Thoracic aorta (tissue), 2 donors: ENCODE measurements around the gene LACTB. TPM values are rescaled to one million over a fixed set of nuclear protein-coding genes. Genes with fewer than 3 reads are reported as not detected.

Experiments used
- ATAC-seq: fragments of 150-250 bp; one replicate; pipeline ENCODE4 v1.8.0; 2017; ENCODE audit warnings: low read depth; ENCODE audit not compliant: insufficient number of reproducible peaks, low FRiP score
- DNase-seq: peaks from one replicate; pipeline ENCODE4 v3.0.0-alpha.2; 2020; ENCODE audit warnings: low spot score
- H3K27ac ChIP-seq, 2 donors: fragments of 200-600 bp; sonication (generic); 1 replicate in 1 of 2; 2 replicates in 1 of 2; pipeline ENCODE4 v1.5.1; 2016; ENCODE audit warnings: mild to moderate bottlenecking in 2 of 2, moderate library complexity in 2 of 2
- H3K27me3 ChIP-seq: fragments of 200-600 bp; sonication (generic); replicated peaks from 2 replicates; pipeline ENCODE4 v1.6.0; 2016; ENCODE audit warnings: mild to moderate bottlenecking; ENCODE audit not compliant: insufficient read depth
- H3K36me3 ChIP-seq: fragments of 200-600 bp; sonication (generic); one replicate; pipeline ENCODE4 v1.5.1; 2016
- H3K4me1 ChIP-seq, 2 donors: fragments of 200-600 bp; sonication (generic); 1 replicate in 1 of 2; 2 replicates in 1 of 2; pipeline versions ENCODE4 v1.5.1 to v1.6.0; 2016; ENCODE audit warnings: low read depth in 2 of 2, mild to moderate bottlenecking in 1 of 2; ENCODE audit not compliant: control insufficient read depth in 1 of 2
- H3K4me3 ChIP-seq: fragments of 200-600 bp; sonication (generic); 2 replicates; pipeline ENCODE4 v1.5.1; 2016; ENCODE audit warnings: mild to moderate bottlenecking
- H3K9me3 ChIP-seq: fragments of 200-600 bp; sonication (generic); 2 replicates; pipeline ENCODE4 v1.5.1; 2016
- CTCF ChIP-seq: fragments of 200-600 bp; sonication (generic); IDR thresholded peaks from one replicate; pipeline ENCODE4 v1.5.1; 2019; ENCODE audit warnings: antibody characterized with exemption
- total RNA-seq, 2 donors: library from RNA; depleted of rRNA; stranded (reverse); fragments of >200 nt; gene quantifications; one replicate each; pipeline versions ENCODE4 v1.1.0 to v1.2.3, GENCODE V29; 2016

Gene LACTB
- total RNA-seq, 2 donors from 2014 or later: 11.6 to 22.4 TPM

- Histone ChIP-seq H3K4me1 (peaks cover 0 to 15% of the 10 kb centered on the region in 2 donors), H3K9me3 (no peaks in the 10 kb centered on the region), H3K4me3 (no peak overlapping the region), H3K27me3 (no peaks in the 10 kb centered on the region), H3K27ac (no peak overlapping the region), H3K36me3 (no peaks in the 10 kb centered on the region)
- ATAC-seq: no peak
- DNase-seq: no peak
- TF ChIP-seq CTCF: no peak
Observed at GRCh38 chr15:63140936-63141335, 19.3 kb downstream of the LACTB start.

GRCh38 chr15:63145426-63145825 lies 23.8 kb downstream of the LACTB start:
- Histone ChIP-seq H3K9me3 (no peaks in the 10 kb centered on the region), H3K4me3 (no peak overlapping the region), H3K4me1 (peaks cover 0 to 4% of the 10 kb centered on the region in 2 donors), H3K27ac (no peak overlapping the region), H3K36me3 (peaks cover 4% of the 10 kb centered on the region), H3K27me3 (no peaks in the 10 kb centered on the region)
- TF ChIP-seq CTCF: no peak
- DNase-seq (no peak), ATAC-seq (no peak)

- ATAC-seq (no peak), DNase-seq (no peak)
- Histone ChIP-seq H3K4me3 (no peak overlapping the region), H3K27me3 (no peaks in the 10 kb centered on the region), H3K36me3 (peaks cover 11% of the 10 kb centered on the region), H3K9me3 (no peaks in the 10 kb centered on the region), H3K4me1 (peaks cover 0 to 6% of the 10 kb centered on the region in 2 donors), H3K27ac (no peak overlapping the region)
- no peak for TF ChIP-seq CTCF
Observed at GRCh38 chr15:63146684-63147083, 25.0 kb downstream of the LACTB start.

- Histone ChIP-seq H3K27me3 (no peaks in the 10 kb centered on the region), H3K4me1 (peaks cover 17 to 27% of the 10 kb centered on the region in 2 donors), H3K9me3 (no peaks in the 10 kb centered on the region), H3K4me3 (no peak overlapping the region), H3K36me3 (peaks cover 25% of the 10 kb centered on the region), H3K27ac (no peak overlapping the region)
- ATAC-seq (no peak), DNase-seq (no peak)
- no peak for TF ChIP-seq CTCF
Observed at GRCh38 chr15:63151665-63152064, 30.0 kb downstream of the LACTB start.

GRCh38 chr15:63155486-63155885 lies 33.8 kb downstream of the LACTB start:
- no peak for TF ChIP-seq CTCF
- no peak for DNase-seq
- no peaks in the 10 kb centered on the region for H3K9me3 ChIP-seq
- H3K4me1 ChIP-seq: peaks cover 17 to 29% of the 10 kb centered on the region in 2 donors
- no peak overlapping the region for H3K27ac ChIP-seq
- H3K4me3 ChIP-seq: peak overlapping the region; percentile 88
- peaks cover 21% of the 10 kb centered on the region for H3K36me3 ChIP-seq
- no peak for ATAC-seq
- no peaks in the 10 kb centered on the region for H3K27me3 ChIP-seq
